ENCODE data around the gene ENKD1.

Gene ENKD1

GRCh38 chr16:67677712-67678111, 11.2 kb upstream of the ENKD1 start:
- no peak for TF ChIP-seq ZFP3 (CRISPR knock-in tag; IDR thresholded peaks at IDR 0.05)
- TF ChIP-seq ARNTL (CRISPR knock-in tag; IDR thresholded peaks at IDR 0.05; ENCODE audit: borderline replicate concordance, low read depth) = no peak
- TF ChIP-seq BACH2 (CRISPR knock-in tag; IDR thresholded peaks at IDR 0.05; ENCODE audit: borderline replicate concordance) = no peak
- no peak for TF ChIP-seq CREB5 (CRISPR knock-in tag; IDR thresholded peaks at IDR 0.05; ENCODE audit: low read depth)
- no peak for TF ChIP-seq ZNF70 (CRISPR knock-in tag; IDR thresholded peaks at IDR 0.05)
- no peak for TF ChIP-seq PATZ1 (CRISPR knock-in tag; IDR thresholded peaks at IDR 0.05; ENCODE audit: borderline replicate concordance)
- TF ChIP-seq TSHZ2 (CRISPR knock-in tag; IDR thresholded peaks at IDR 0.05) = no peak
- no peak for TF ChIP-seq RARB (CRISPR knock-in tag; IDR thresholded peaks at IDR 0.05)
- no peak for TF ChIP-seq ZNF8 (CRISPR knock-in tag; IDR thresholded peaks at IDR 0.05)
- TF ChIP-seq OSR1 (CRISPR knock-in tag; IDR thresholded peaks at IDR 0.05) = no peak
- TF ChIP-seq SNAI2 (CRISPR knock-in tag; IDR thresholded peaks at IDR 0.05) = no peak
- TF ChIP-seq TOX (CRISPR knock-in tag; IDR thresholded peaks at IDR 0.05; ENCODE audit: borderline replicate concordance) = no peak
- TF ChIP-seq ISL1 (CRISPR knock-in tag; IDR thresholded peaks at IDR 0.05) = no peak
- no peak for TF ChIP-seq GLIS3 (CRISPR knock-in tag; IDR thresholded peaks at IDR 0.05)
- no peak for TF ChIP-seq ZNF565 (CRISPR knock-in tag; conservative IDR thresholded peaks at IDR 0.05; ENCODE audit: low read depth)
- no peak for TF ChIP-seq ZC3H10 (CRISPR knock-in tag; IDR thresholded peaks at IDR 0.05)
- TF ChIP-seq CSRNP3 (CRISPR knock-in tag; IDR thresholded peaks at IDR 0.05) = no peak
- no peak for TF ChIP-seq TCF4 (CRISPR knock-in tag; IDR thresholded peaks at IDR 0.05; ENCODE audit: borderline replicate concordance)
- no peak for TF ChIP-seq ESRRG (CRISPR knock-in tag; IDR thresholded peaks at IDR 0.05)
- ATAC-seq = no peak

- ATAC-seq = no peak
- TF ChIP-seq POU6F1 (CRISPR knock-in tag; IDR thresholded peaks at IDR 0.05; ENCODE audit: borderline replicate concordance, low read depth) (no peak), ZC3H10 (CRISPR knock-in tag; IDR thresholded peaks at IDR 0.05) (no peak), RARB (CRISPR knock-in tag; IDR thresholded peaks at IDR 0.05) (no peak), GLIS3 (CRISPR knock-in tag; IDR thresholded peaks at IDR 0.05) (no peak), ESRRG (CRISPR knock-in tag; IDR thresholded peaks at IDR 0.05) (no peak), CSDC2 (CRISPR knock-in tag; IDR thresholded peaks at IDR 0.05) (no peak), ZNF565 (CRISPR knock-in tag; conservative IDR thresholded peaks at IDR 0.05; ENCODE audit: low read depth) (no peak), TCF4 (CRISPR knock-in tag; IDR thresholded peaks at IDR 0.05; ENCODE audit: borderline replicate concordance) (no peak), ZFP3 (CRISPR knock-in tag; IDR thresholded peaks at IDR 0.05) (no peak), CSRNP3 (CRISPR knock-in tag; IDR thresholded peaks at IDR 0.05) (no peak), CREB5 (CRISPR knock-in tag; IDR thresholded peaks at IDR 0.05; ENCODE audit: low read depth) (no peak), TSHZ2 (CRISPR knock-in tag; IDR thresholded peaks at IDR 0.05) (no peak), TOX (CRISPR knock-in tag; IDR thresholded peaks at IDR 0.05; ENCODE audit: borderline replicate concordance) (no peak), ZNF70 (CRISPR knock-in tag; IDR thresholded peaks at IDR 0.05) (no peak), ARNTL (CRISPR knock-in tag; IDR thresholded peaks at IDR 0.05; ENCODE audit: borderline replicate concordance, low read depth) (no peak), ZFP30 (CRISPR knock-in tag; IDR thresholded peaks at IDR 0.05) (no peak)
These were observed 10.4 kb upstream of the ENKD1 start for GRCh38 chr16:67676939-67677338.

All from SK-N-SH treated with all-trans-retinoic acid at 6 μM for 48 hours (cell line).